GM18907 (cell line): ENCODE results near the gene COL19A1.
A peak's percentile ranks its signal among the peaks of the same experiment; 100 is the strongest.
"Not testable (repeated sequence)": the region's sequence is repeated elsewhere in the genome, so short reads cannot be mapped to it uniquely, and the experiment has no call there.

ENCODE experiments used
- ATAC-seq: cut with Tn5 transposase; IDR thresholded peaks from one replicate; pipeline ENCODE4 v1.9.1; 2021; ENCODE audit warnings: mild to moderate bottlenecking, moderate library complexity; ENCODE audit not compliant: unreplicated experiment

Gene COL19A1

DNA sequence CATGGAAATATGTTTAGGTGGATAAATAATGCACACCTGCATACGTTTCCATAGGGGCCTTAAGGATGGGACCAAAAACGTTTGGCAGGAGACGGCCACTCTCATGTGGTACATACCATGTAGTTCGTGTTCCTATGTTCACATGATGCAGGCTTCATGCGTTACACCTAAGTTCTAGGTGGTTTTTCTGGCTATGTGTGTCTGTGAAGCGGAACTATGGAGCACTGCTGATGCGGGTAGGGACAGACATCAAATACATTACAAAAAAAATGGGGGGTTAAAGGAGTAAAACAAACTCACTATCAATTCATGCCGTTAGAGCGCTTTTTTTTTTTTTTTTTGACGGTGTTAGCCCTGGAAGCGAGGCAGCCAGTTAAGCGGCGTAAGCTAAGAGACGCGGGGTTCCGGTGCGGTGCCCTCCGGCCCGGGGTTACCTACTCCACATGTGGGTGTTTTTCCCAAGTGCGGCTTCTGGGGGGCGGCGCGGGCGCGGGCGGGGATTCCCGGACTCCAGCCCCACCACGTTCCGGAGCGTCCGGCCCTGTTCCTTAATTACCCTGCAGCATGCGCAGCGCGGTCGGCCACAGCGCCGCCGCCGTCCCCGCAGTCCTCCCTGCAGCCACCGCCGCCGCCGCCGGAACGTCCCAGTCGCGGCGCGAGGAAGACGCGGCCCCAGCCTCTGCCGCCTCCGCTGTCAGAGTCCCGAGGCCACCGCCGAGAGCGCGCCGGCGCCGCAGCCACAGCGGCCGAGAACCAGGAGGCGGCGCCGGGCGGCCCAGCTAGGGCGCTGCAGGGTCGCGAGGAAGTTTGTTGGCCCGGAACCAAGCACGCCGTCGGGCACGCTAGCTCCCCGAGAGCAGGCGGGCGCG, 648 bp downstream of the COL19A1 start:
- peak; percentile 60 for ATAC-seq

DNA sequence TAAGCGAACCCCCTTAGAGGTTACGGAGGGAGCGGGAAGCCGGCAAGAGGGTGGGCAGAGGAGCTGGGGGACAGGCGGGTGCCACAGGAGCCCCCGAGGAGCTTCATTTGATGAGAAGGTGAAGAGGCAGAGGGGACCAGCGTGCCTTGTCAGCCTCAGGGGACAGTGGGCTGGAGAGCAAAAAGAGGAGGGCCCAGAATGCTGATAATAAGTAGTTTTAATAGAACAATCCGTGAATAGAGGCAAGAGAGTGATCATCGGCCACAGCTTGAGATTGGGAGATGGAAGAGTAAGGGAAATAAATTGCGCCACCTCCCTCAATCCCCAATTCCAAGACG, 1.3 kb downstream of the COL19A1 start:
- no peak for ATAC-seq

DNA sequence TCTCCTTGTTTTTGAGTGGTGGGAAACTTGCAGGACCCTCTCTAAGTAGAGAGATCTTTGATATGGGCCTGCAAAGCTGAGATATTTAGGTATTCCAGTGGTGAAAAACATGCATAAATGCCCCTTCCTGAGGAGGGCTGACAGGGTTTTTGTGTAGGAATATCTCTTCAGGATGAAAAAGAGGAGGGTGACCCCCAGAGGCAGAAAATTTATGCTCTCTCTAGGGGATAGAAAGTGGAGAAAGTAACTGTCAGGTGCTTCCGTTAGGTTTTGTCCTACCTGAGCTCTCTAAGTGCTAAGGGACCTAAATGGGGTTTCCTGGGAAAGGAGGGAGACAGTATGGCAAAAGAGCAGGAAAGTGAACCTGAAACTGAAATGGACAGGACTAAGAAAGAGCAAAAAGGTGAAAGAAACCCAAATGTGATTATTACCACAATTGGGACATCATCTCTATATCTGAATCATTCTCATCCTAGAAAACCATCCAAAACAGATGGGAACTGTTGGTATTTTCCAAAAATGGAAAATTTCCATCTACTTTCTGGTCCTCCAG, 2.0 kb downstream of the COL19A1 start:
- ATAC-seq: no peak

DNA sequence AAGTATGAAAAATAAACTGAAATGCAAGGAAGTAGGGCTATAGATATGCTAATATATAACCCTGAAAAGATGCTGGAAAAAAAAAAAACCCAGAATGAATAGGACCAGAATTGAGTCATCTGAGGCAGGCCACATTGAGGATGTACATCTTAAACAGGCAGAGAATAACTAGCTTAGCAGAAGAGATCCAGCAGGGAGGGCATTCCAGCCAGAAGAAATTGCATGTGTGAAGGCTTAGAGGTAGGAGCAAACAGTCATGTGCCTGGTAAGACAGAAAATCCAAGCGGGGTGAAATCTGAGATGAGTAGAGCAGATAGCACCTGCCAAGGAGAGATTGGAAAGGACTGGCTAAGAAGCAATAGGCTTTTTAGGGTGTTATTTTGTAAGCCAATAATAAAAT, 2.6 kb downstream of the COL19A1 start:
- no peak for ATAC-seq

DNA sequence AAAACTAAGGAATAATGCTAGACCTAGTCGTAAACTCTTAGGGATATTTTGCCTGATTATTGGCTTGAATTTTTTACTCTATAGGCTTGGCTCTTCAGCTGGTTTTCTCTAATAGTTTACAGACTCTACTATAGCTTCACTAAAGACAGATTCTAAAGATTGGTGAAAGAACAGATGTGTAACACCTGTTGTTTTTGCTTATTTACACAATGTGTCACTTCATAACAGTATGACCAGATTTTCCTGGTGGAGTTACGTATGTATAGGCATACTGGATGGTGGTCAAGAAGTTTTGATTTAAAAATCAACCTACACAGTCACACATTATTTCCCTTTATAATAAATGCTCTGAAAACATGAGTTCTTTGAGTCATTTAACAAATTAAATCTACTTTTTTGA, 4.8 kb downstream of the COL19A1 start:
- no peak for ATAC-seq

DNA sequence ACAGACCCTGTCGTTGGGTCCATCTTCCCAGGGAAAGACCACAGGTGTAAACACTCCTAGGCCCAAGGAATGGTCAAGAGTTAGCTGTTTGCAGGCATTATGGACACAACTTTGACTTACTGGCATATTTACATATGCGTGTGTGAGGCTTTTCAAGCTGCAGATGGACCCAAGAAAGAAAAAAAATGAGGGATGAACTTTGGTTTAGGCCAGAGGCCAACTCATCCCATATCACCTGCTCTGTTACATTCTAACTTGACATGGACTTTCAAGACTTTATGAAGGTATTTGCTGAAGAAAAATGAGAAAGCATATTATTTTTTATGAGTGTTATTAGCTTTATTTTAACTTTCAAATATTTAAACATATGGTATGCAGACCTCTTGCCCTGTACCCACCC, 6.9 kb downstream of the COL19A1 start:
- ATAC-seq: no peak

DNA sequence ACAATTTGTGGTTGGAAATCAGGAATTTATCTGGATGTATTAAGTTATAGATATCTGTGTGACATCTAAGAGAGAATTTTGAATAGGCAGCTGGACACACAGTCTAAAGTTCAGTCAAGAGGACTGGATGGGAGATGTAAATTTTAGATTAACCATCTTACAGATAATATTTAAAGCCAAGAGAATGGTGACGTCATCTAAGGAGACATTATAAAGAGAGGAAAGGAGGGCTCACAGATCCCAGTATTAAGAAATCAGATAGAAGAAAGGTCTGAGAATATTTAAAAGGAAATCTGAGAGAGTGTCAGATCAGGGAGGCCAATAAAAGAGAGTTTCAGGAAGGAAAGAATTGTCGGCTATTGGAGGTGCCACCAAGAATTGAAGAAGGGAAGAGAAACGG, 9.4 kb downstream of the COL19A1 start:
- no peak for ATAC-seq

DNA sequence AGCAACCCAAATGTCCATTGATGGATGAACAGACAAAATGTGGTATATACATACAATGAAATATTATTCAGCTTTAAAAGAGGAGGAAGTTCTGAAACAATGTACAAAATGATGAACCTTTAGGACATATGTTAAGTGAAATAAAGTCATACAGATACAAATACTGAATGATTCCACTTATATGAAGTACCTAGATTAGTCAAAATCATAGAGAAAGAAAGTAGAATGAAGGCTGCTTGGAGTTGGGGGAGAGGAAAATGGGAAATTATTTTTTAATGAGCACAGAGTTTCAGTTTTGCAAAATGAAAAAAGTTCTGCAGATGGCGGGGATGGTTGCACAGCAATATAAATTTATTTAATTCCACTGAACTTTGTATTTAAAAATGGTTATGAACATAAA, 12.4 kb downstream of the COL19A1 start:
- no peak for ATAC-seq

DNA sequence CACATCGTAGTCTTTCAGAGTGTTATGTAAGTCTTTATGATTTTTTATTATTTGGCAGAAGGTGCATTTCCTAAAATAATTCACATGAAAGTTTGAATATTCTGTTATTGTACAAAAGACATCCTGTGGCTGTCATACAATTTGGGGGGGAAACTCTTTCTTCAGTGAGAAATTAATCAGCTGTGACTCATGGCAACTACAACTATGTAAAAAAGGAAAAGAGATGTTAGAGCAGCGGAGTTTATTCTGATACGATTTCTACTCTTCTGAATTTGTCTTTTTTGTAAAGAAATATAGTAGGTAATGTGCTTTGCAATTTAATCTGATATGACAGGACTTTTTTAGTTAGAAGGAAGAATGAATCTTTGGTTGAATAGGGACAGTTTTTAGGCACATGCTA, 14.2 kb downstream of the COL19A1 start:
- no peak for ATAC-seq

DNA sequence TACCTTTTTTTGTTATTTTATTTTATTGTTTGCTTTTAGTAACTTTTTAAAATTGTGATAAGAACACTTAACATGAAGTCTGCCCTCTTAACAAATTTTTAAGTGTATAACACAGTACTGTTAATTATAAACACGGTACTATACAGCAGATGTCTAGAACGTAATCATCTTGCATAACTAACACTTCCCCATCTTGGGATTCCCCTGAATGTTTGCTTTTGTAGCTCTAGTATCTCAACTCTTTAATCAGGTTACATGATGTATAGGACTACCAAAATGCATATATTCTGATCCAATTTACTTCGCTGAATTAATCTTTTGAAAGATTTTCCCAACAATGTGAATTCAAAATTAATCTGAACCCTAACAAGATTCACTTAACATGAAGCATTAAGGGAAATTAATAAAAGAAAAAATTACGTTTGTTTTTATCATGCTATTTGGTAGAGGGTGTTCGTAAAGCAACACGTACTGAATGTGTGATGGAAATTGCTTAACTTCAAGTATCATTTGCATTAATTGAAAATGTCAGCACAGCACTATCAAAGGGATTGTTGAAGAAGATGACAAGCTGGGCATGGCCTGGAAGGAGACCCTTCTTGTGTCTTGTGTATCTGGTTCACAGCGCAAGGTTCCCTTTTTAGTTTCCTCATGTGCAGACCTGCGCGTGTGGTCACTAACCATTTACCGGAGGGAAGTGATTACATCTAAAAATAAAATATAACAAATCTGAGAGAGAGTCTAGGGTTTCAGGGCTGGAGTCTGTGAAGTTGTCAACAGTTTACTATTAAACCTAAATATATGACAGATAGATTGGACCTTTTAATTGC, 15.2 kb downstream of the COL19A1 start:
- ATAC-seq: peak; percentile 90

DNA sequence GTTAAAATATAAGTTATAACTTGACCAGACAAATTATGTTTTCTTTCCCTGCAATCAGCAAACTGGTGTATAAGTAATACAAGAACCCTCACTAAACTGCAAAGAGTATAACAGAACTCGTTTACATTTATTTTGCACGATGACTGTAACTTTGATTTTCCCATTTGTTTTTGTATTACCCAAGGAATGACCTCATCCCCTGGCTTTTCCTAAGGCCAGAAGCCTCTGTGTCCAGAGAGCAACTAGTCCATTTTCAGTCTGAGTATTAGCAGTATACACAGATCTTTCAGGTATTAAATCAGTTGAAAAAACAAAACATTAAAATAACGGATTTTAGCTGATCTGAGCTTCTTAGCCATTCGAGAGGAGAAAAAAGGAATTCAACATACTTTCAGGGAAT, 17.2 kb downstream of the COL19A1 start:
- ATAC-seq: no peak

DNA sequence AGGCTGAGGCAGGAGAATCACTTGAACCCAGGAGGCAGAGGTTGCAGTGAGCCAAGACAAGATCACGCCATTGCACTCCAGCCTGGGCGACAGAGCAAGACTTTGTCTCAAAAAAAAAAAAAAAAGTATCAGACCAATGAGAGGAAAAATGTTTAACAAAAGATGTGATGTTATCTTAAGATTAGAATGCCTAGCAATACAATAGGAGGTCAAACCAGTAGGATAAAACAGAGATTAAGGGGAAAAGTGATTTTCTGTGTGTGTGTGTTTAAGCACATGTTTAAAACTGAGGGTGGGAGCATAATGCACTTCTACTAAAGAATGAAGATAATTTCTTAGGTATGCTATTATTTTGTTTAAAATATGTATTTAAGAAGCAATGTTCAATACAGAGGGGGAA, 17.9 kb downstream of the COL19A1 start:
- ATAC-seq: no peak

DNA sequence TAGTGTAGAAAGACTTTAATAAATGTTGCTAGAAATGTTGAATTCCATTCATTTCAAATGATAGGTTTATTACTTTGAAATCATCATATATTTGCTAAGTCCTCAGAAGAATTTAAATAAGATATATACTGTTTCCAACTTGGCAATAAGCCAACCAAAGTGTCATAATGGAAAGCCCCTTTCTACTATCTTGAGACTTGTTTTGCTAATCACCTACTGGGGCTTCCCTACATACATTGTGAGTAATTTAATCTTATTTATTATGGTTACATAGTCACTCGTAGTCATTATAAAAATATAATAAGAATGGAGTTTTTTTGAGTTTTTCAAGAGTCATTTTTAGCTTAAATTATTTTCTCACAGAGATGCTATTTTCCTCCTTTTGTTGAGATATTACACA, 20.7 kb downstream of the COL19A1 start:
- ATAC-seq: peak; percentile 65

DNA sequence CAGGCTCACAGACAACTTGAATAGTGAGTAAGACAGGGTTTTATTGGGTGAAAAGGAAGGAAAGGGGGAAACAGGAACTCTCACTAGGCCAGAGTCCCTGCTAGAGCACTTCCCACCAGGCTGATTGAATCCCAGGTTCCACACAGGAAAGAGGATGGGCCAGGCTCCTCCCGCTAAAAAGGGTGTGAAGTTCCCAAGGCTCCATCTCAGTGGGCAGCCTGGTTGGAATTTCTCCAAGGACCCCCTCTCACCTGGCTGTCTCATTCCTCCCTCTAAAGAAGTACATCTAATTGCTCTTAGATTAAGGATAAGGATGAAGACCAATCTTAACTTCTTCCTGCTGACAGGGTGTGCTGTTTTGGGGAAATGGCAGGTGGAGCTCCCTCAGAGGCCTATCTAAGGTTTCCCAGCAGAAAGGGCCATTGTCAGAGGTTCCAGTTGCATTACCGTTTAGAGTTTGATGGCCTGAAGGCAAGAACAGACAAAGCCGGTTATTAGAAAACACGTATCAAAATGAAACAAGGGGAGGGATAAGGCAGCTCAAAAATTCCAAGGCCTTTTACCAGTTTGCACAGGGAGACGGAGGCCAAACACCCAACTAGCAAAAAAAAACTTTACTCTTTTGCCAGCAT, 21.5 kb downstream of the COL19A1 start:
- ATAC-seq: no peak

DNA sequence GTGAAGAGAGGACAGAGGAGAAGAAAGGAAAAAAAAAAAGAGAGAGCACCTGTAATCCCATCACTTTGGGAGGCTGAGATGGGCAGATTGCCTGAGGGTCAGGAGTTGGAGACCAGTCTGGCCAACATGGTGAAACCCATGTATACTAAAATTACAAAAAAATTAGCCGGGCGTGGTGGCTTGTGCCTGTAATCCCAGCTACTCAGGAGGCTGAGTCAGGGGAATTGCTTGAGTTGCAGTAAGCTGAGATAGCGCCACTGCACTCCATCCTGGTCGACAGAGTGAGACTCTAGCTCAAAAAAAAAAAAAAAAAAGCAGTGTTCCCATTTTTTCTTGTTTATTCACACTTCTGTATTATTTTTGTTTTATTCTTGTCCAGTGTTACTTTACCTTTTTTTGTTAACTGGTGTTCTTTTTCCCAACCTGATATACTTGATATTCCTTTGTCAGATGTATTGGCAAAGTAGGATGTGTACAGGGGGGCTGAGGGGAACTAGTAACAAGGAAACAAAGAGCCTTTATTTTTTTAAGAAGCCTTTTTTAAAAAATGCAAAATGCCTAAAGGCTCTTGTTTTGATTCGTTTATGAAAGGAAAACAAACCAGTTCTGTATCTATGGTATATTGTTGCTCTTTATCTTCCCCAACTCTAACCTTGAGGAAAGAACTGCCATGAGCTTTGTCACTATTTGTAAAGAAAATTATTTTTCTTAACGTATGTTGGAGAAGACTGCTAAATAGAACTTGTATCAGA, 22.3 kb downstream of the COL19A1 start:
- no peak for ATAC-seq

DNA sequence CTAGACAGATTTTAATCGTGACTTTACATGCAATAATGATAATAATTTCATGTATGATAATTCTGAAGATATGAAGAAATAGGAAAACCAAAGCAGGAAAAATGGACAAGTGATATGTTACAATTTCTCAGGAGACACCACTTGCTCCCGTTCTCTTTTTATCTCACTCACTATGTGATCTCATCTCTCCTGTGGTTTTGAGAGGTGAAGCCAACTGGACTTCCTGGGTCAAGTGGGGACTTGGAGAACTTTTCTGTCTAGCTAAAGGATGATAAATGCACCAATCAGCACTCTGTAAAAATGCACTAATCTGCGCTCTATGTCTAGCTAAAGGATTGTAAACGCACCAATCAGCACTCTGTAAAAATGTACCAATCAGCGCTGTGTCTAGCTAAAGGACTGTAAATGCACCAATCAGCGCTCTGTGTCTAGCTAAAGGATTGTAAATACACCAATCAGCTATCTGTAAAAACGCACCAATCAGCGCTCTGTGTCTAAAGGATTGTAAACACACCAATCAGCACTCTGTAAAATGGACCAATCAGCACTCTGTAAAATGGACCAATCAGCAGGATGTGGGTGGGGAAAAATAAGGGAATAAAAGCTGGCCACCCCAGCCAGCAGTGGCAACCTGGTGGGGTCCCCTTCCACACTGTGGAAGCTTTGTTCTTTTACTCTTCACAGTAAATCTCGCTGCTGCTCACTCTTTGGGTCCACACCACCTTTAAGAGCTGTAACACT, 23.0 kb downstream of the COL19A1 start:
- not testable (repeated sequence) for ATAC-seq

DNA sequence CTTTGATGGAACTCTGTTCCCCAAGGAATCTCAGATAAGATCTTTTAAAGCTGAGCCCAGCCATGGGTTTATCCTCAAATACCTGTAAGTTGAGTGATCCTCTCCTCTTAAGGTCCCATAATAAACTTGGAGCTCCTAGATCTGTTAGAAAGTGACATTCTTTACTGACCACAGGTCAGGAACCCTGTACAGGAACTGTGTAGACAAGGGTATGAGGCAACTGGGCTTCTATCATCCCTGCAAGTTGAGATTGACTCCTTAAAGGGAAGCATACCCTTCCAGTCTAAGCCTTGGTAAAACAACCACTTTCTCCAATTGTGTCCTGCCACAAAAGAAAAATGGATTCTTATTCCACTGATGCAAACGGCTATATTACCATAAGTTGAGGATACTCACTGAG, 26.2 kb downstream of the COL19A1 start:
- ATAC-seq: not testable (repeated sequence)

DNA sequence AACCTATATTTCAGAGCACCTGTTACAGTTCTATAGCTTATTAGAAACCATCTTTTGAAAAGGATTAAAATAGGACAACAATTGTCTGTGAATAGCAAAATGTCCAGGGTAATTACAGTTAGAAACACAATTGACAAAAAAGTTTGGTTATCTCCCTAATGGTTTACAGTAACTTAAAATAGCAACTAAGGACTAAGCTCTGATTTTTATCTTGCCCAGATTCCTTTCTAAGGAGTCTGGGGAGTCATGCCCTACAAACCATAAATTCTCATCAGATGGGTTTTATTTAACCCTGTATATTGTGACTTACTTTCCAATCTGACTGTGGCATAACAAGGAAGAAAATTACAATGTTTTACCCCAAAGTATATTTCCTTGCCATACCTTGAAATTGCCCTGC, 26.9 kb downstream of the COL19A1 start:
- ATAC-seq: not testable (repeated sequence)

DNA sequence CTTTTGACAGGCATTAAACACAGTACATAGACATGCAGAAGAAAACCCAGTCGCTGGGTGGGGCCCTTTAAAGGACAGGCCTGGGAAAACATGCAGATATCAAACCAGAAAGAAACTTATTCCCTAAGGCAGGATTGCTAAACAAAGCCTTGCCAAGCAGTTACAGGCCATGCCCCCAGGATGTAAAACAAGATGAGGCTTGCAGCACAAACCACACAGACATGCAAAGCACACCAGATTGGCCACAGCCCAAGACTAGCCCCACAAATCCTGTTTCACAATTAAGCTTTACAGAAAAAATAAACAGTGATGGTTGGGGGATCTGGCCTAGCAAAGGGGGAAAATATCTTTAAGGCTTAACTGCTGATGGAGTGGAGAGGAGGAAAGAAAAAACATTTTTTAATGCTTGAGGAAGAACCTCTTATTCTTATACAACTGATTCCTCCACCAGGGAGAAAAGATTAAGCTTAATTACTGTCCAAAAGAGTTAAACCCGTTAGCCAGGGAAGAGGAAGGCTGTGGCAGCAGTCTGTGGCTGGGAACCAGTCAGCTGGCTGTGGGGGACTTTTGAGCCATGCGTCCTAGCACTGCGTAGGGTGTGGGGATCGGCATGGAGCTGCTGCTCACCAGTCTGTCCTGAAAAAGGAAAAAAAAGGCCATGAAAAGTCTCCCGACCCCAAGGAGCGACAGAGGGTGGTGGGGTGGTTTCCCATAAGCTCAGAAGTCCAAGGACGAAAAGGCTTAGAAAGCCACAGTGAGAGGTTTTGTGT, 28.4 kb downstream of the COL19A1 start:
- peak; percentile 65 for ATAC-seq
